ENCODE results near the gene GPC6. TPM values are rescaled to one million over a fixed set of nuclear protein-coding genes. Genes with fewer than 3 reads are reported as not detected.

GPC6 gene
- total RNA-seq, 1 experiment from 2014 or later = 0.22 TPM

GRCh38 chr13:94233837-94234236, 1007.2 kb downstream of the GPC6 start:
- POLR2A ChIA-PET = no interaction called here
- Histone ChIP-seq H3K9me2 (ENCODE audit: insufficient read depth) (no peaks in the 10 kb centered on the region), H3K36me3 (ENCODE audit: control insufficient read depth in 1 of 2, insufficient read depth in 2 of 2, low read length in 2 of 2) (no peaks in the 10 kb centered on the region), H3K27me3 (ENCODE audit: insufficient read depth, low read length) (no peaks in the 10 kb centered on the region), H3K9ac (ENCODE audit: low read length) (no peak overlapping the region), H3K9me3 (ENCODE audit: control insufficient read depth in 1 of 2, insufficient read depth in 1 of 2, low read depth in 1 of 2, low read length in 2 of 2) (peaks cover 0 to 11% of the 10 kb centered on the region in 2 experiments; a peak in 1 of 4 replicates), H3K27ac (ENCODE audit: low read depth, low read length) (no peak overlapping the region), H4K20me1 (ENCODE audit: insufficient read depth) (no peaks in the 10 kb centered on the region), H2AFZ (ENCODE audit: low read depth, low read length, poor library complexity, severe bottlenecking) (no peak overlapping the region), H3K4me1 (ENCODE audit: control insufficient read depth in 1 of 2, insufficient read depth in 2 of 2, low read length in 2 of 2) (no peaks in the 10 kb centered on the region), H3K79me2 (ENCODE audit: insufficient read depth, low read length) (no peaks in the 10 kb centered on the region), H3K4me2 (ENCODE audit: low read length) (no peak overlapping the region), H3K4me3 (replicated peaks in 1 of 2; ENCODE audit: low read depth in 1 of 2, low read length in 2 of 2) (no peak overlapping the region)
- no TSS peak for BruUV-seq (replicated peaks)
- RAD21 ChIA-PET (ENCODE audit: low non-redundant PET in 1 of 2, low total read pairs in 2 of 2, uncharacterized antibody in 2 of 2, unreplicated experiment in 2 of 2) = no interaction called here
- no peak for ATAC-seq
- CTCF ChIA-PET = no interaction called here
- TF ChIP-seq EZH2phosphoT487 (IDR thresholded peaks at IDR 0.05; ENCODE audit: borderline replicate concordance) = no peak
- no peak for TF ChIP-seq RAD21 (IDR thresholded peaks at IDR 0.05; ENCODE audit: low read depth)
- no peak for TF ChIP-seq YY1 (IDR thresholded peaks at IDR 0.05; ENCODE audit: extremely low read depth, insufficient replicate concordance, low read depth, low read length)
- no peak for TF ChIP-seq ZBTB33 (IDR thresholded peaks at IDR 0.05; ENCODE audit: extremely low read depth, insufficient replicate concordance, low read length)
- no peak for TF ChIP-seq ZFX (IDR thresholded peaks at IDR 0.05)
- no peak for TF ChIP-seq CBX3 (IDR thresholded peaks at IDR 0.05; ENCODE audit: low read depth)
- no peak for TF ChIP-seq JUND (IDR thresholded peaks at IDR 0.05)
- TF ChIP-seq TCF7L2 (IDR thresholded peaks at IDR 0.05; ENCODE audit: borderline replicate concordance, extremely low read depth, insufficient read depth, insufficient read length) = no peak
- TF ChIP-seq SIN3A (IDR thresholded peaks at IDR 0.05; ENCODE audit: low read depth) = no peak
- DNase-seq (ENCODE audit: low read depth, low spot score) = no peak
- intact Hi-C loops (cut with micrococcal nuclease) = no loop called here

- H3K9me2 ChIP-seq (ENCODE audit: insufficient read depth) = no peaks in the 10 kb centered on the region
- RAD21 ChIA-PET (ENCODE audit: low non-redundant PET in 1 of 2, low total read pairs in 2 of 2, uncharacterized antibody in 2 of 2, unreplicated experiment in 2 of 2) = no interaction called here
- DNase-seq (ENCODE audit: low read depth, low spot score) = no peak
- CTCF ChIA-PET = no interaction called here
- H4K20me1 ChIP-seq (ENCODE audit: insufficient read depth) = no peaks in the 10 kb centered on the region
- no TSS peak for BruUV-seq (replicated peaks)
- H3K36me3 ChIP-seq (ENCODE audit: control insufficient read depth in 1 of 2, insufficient read depth in 2 of 2, low read length in 2 of 2) = no peaks in the 10 kb centered on the region
- H3K27me3 ChIP-seq (ENCODE audit: insufficient read depth, low read length) = no peaks in the 10 kb centered on the region
- no peak overlapping the region for H2AFZ ChIP-seq (ENCODE audit: low read depth, low read length, poor library complexity, severe bottlenecking)
- intact Hi-C loops (cut with micrococcal nuclease) = no loop called here
- no peak overlapping the region for H3K4me3 ChIP-seq (replicated peaks in 1 of 2; ENCODE audit: low read depth in 1 of 2, low read length in 2 of 2)
- no peaks in the 10 kb centered on the region for H3K4me1 ChIP-seq (ENCODE audit: control insufficient read depth in 1 of 2, insufficient read depth in 2 of 2, low read length in 2 of 2)
- POLR2A ChIA-PET = no interaction called here
- H3K9ac ChIP-seq (ENCODE audit: low read length) = no peak overlapping the region
- H3K9me3 ChIP-seq (ENCODE audit: control insufficient read depth in 1 of 2, insufficient read depth in 1 of 2, low read depth in 1 of 2, low read length in 2 of 2) = peaks cover 0 to 15% of the 10 kb centered on the region in 2 experiments; a peak in 1 of 4 replicates
- no peak overlapping the region for H3K27ac ChIP-seq (ENCODE audit: low read depth, low read length)
- ATAC-seq = no peak
- no peak overlapping the region for H3K4me2 ChIP-seq (ENCODE audit: low read length)
- no peaks in the 10 kb centered on the region for H3K79me2 ChIP-seq (ENCODE audit: insufficient read depth, low read length)
- no peak for TF ChIP-seq JUND (IDR thresholded peaks at IDR 0.05)
- no peak for TF ChIP-seq SP1 (IDR thresholded peaks at IDR 0.05; ENCODE audit: low read depth)
- TF ChIP-seq EZH2 (IDR thresholded peaks at IDR 0.05) = no peak
- no peak for TF ChIP-seq ZBTB33 (IDR thresholded peaks at IDR 0.05; ENCODE audit: extremely low read depth, insufficient replicate concordance, low read length)
- TF ChIP-seq EGR1 (IDR thresholded peaks at IDR 0.05; ENCODE audit: low read depth) = no peak
- TF ChIP-seq EZH2phosphoT487 (IDR thresholded peaks at IDR 0.05; ENCODE audit: borderline replicate concordance) = no peak
- TF ChIP-seq ATF3 (IDR thresholded peaks at IDR 0.05) = no peak
- TF ChIP-seq ZFX (IDR thresholded peaks at IDR 0.05) = no peak
- no peak for TF ChIP-seq YY1 (IDR thresholded peaks at IDR 0.05; ENCODE audit: extremely low read depth, insufficient replicate concordance, low read depth, low read length)
- no peak for TF ChIP-seq SIN3A (IDR thresholded peaks at IDR 0.05; ENCODE audit: low read depth)
- TF ChIP-seq SRF (IDR thresholded peaks at IDR 0.05; ENCODE audit: low read depth) = no peak
- no peak for TF ChIP-seq ZNF274 (IDR thresholded peaks at IDR 0.05; ENCODE audit: low read depth, low read length)
- TF ChIP-seq CBX3 (IDR thresholded peaks at IDR 0.05; ENCODE audit: low read depth) = no peak
These were observed 1008.1 kb downstream of the GPC6 start for GRCh38 chr13:94234738-94235137.
